Measurements from ENCODE around the gene S1PR2. TPM values are rescaled to one million over a fixed set of nuclear protein-coding genes. Genes with fewer than 3 reads are reported as not detected.

S1PR2 gene
- total and polyA plus RNA-seq, 4 donors = 1.2 to 4.8 (median 3.3) TPM

GRCh38 chr19:10245189-10245939 lies 14.2 kb upstream of the S1PR2 start:
- Histone ChIP-seq H3K4me3 (ENCODE audit: low read depth in 1 of 3, low read length in 3 of 3) (no peak overlapping the region), H3K27me3 (ENCODE audit: control insufficient read depth in 4 of 4, insufficient read depth in 4 of 4, low read length in 3 of 4) (no peaks in the 10 kb centered on the region), H3K9me3 (ENCODE audit: control insufficient read depth in 4 of 4, low read length in 3 of 4) (no peaks in the 10 kb centered on the region), H3K27ac (ENCODE audit: low read depth in 1 of 2, low read length in 2 of 2) (no peak overlapping the region), H3K4me1 (ENCODE audit: control insufficient read depth in 4 of 4, insufficient read depth in 4 of 4, low read length in 3 of 4) (peaks cover 4 to 9% (median 8%) of the 10 kb centered on the region in 4 donors), H3K36me3 (ENCODE audit: control insufficient read depth in 4 of 4, insufficient read depth in 3 of 4, low read depth in 1 of 4, low read length in 3 of 4) (no peaks in the 10 kb centered on the region), H3K9ac (ENCODE audit: low read depth in 1 of 2, low read length in 2 of 2) (no peak overlapping the region)
- 91% methylated on average over 9 of the region's 9 CpGs for WGBS
- no peak for DNase-seq (ENCODE audit: low spot score)
- TF ChIP-seq FOXA2 (IDR thresholded peaks at IDR 0.05) (no peak), REST (IDR thresholded peaks at IDR 0.05) (no peak), EGR1 (IDR thresholded peaks at IDR 0.05; ENCODE audit: low read depth in 2 of 2) (no peak), NR2F2 (IDR thresholded peaks at IDR 0.05) (no peak), ATF3 (IDR thresholded peaks at IDR 0.05) (no peak), CTCF (IDR thresholded peaks at IDR 0.05; ENCODE audit: low read depth, low read length, missing input control) (no peak), SP1 (IDR thresholded peaks at IDR 0.05) (no peak), FOXA1 (IDR thresholded peaks at IDR 0.05) (no peak), MAX (IDR thresholded peaks at IDR 0.05) (no peak), RAD21 (IDR thresholded peaks at IDR 0.05) (no peak), JUND (IDR thresholded peaks at IDR 0.05) (no peak), YY1 (IDR thresholded peaks at IDR 0.05) (no peak), TAF1 (conservative IDR thresholded peaks at IDR 0.05) (no peak), RXRA (IDR thresholded peaks at IDR 0.05) (no peak), GABPA (IDR thresholded peaks at IDR 0.05 in 1 of 2, conservative IDR thresholded peaks at IDR 0.05 in 1 of 2) (no peak), HNF4G (IDR thresholded peaks at IDR 0.05) (no peak), ZBTB33 (IDR thresholded peaks at IDR 0.05) (no peak), HNF4A (conservative IDR thresholded peaks at IDR 0.05) (no peak)
